GM18526 (cell line): ENCODE measurements around the gene GPHN.

Experiments used
- POLR2A ChIP-seq: IDR thresholded peaks from 3 replicates; pipeline ENCODE4 v1.6.1; 2011; ENCODE audit not compliant: insufficient read length; ENCODE audit errors: extremely low read depth

Gene GPHN

DNA sequence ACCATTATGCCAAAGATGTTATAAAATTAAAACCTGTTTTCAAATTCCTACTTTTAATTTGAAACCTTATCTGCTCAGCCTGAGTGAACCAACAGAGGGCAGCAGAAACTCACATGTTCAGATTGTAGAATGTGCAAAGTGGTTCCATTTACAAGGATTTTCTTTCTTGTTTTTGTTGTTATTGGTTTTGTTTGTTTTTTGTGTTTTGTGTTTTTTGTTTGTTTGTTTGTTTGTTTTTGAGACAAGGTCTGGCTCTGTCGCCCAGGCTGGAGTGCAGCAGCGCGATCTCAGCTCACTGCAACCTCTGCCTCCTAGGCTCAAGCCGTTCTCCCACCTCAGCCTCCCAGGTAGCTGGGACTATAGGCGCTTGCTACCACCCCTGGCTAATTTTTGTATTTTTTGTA lies 658.5 kb downstream of the GPHN start:
- no peak for TF ChIP-seq POLR2A

DNA sequence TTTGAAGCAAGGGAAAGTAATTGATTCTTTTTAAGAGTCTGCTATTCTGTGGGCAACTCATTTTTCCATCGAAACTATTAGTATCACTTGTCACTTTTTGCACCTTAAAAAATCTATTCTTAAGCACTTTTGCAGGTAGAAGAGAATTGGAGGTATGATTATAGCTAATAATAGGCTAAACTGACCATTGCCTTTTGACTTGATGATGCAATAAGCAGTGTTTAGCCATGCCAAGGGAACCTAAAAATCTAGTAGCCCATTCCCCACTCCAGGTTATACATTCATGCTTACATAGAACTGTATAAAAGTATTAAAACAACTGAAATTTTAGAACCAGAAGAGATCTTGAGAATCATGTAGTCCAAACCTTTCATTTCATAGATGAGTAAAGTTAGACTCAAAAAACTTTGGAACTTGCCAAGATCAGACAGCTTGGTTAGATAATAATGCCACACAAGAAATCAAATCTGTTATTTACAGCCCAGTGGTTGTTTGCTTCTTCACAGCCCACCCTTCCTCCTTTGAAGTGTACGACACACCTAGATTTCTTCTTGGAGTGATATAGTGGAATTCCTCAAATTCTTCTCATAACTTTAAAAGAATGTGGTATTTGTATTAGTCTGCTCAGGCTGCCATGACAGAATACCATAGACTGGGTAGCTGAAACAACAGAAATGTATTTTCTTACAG lies 659.6 kb downstream of the GPHN start:
- TF ChIP-seq POLR2A = no peak

DNA sequence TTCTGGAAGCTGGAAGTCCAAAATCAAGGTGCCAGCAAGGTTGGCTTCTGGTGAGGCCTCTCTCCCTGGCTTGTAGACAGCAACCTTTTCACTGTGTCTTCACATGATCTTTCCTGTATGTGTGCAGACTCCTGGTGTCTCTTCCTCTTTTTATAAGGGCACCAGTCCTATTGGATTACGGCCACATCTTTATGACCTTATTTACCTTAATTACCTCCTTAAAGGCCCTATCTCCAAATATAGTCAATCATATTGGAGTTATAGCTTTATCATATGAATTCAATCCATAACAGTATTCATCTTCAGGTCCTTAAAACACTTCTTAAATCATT lies 660.1 kb downstream of the GPHN start:
- no peak for TF ChIP-seq POLR2A

DNA sequence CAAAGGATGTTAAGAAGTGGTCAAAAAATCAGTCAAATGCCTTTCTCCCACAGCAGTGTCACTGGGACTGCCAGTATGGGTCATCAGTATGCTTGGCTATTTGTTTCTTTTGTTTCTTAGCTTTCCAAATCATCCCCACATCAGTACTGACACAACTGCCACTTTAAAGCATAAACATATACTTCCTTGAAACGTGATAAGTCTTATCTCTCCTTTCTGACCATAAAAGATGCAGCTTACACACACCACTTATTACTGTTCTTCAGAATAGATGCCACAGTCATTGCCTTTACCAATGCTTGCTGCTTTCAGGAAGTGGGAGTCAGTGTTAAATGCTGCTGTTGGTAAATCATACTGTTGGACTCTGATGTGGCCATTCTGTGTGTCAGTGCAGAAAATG lies 662.7 kb downstream of the GPHN start:
- TF ChIP-seq POLR2A = no peak

DNA sequence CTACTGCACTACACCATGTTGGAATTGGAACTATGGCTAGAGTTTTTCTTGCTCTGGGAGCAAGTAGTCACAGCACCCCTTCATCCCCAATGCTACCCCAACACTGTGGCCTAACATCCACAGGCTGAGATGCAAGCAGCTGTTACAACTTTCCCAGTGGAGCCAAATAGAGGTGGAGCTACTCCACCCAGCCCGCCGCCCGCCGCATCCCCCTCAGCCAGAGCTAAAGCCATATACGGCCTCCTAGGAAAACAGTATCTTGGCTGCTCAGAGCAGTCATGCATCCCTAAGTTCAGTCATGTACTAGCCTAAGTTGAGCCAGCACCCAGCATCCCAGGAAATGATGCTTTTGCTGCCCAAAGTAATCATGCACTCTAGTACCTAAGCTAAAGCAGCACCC lies 664.1 kb downstream of the GPHN start:
- TF ChIP-seq POLR2A = no peak

DNA sequence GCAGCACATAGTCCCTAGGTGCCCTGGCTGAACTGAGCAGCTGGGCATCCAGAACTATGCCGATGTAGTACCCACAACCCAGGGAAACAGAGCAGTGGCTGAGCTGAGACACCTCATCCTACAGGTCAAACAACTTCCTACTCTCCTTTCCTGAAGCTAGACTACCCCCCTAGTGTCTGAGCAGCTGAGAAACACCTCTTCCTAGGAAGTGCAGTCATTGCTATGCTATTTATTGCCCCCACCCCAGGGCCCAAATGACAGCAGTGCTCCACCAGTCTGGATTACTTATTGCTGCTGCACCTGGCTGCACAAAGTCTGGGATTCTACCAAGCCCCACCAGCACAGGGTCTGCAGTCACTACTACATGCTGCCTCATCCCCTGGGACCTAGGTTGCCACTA lies 664.6 kb downstream of the GPHN start:
- no peak for TF ChIP-seq POLR2A

DNA sequence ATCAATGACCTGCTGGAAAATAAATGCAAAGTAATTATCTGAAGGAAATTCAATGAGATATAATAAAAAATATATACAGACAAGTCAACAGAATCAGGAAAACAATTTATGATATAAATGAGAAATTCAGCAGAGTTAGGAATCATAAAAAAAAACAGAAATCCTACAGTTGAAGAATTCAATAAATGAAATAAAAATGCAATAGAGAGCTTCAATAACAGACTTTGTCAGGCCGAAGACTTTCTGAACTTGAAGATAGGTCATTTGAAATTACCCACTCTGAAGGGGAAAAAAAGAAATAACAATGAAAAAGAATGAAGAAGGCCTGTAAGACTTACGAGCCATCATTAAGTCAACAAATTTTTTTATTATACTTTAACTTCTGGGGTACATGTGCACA lies 665.8 kb downstream of the GPHN start:
- no peak for TF ChIP-seq POLR2A

DNA sequence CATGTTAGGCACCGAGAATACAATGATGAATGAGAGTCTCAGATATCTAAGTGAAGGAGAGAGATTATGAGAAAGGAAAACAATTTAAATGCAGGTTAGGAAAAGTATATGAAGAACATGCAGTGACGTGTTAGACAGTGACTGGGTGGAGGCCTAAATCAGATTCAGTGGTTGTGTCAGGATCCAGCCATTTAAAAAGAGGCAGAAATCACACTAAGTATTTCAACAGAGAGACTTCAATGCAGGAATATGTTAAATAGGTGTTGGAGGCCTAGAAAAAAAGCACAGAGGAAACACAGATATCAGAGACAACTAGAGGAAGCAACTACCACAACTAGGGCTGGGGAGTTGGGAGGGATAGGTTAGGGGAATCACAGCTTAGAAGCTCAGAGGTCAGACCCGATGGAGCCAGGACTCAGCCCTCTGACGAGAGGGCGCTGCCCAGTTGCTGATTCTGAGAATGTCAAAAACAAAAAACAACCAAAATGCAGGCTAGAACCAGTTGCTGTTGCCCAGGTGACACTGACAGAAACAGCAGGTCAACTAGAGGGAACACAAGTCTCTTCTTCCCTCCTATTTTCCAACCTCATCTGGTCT lies 678.3 kb downstream of the GPHN start:
- TF ChIP-seq POLR2A = no peak

DNA sequence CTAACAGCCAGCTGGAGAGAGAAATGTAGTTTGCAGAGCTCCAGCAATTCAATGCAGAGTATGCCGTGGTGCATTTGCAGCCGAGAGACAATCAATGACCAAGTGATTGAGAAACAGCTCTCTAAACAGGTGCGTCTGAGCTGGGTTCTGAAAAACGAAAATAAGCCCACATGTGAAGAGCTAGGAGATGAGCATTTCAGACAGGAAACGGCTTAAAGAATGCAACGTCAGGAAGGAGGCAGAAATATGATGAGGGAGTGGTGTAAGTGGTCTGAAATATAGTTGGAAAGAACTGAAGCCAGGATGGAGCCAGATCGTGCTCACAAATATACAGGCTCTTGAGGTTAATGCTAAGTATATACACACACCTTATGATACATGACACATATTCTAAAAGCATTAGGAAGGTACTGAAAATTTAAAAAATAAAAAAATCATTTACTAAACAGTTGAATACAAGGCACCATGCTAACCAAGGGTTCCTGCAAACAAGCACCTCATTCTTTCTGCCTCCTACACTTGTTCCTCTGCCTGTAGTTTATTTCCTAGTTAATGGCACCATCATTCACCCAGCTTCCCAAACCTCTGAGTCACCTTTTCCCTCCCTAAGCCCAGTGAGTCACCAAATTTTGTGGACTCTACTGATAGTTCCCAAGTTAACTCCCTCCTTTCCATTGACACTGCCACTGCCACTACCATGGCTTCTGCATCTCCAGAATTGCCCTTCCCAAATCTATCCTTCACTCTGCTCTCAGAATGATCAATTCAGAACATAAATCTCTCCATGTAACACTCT lies 679.0 kb downstream of the GPHN start:
- TF ChIP-seq POLR2A = no peak

DNA sequence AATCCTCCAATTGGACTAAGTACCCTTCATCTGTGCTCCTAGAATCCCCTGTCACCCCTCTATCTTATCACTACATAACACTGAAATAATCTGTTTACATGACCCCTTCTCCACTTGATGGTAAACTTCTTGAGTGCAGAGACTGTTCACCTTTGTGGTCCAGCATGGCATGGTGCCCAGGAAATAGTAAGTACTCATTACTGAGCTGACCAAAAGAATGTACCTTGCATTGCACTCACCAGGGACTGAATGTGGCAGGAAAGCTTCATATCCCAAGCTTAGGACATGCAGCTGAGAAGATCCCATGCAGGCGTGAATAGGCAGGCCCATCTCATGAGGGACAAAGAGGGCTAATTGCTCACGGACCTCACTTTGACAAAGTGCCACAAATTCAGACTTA lies 679.9 kb downstream of the GPHN start:
- no peak for TF ChIP-seq POLR2A

DNA sequence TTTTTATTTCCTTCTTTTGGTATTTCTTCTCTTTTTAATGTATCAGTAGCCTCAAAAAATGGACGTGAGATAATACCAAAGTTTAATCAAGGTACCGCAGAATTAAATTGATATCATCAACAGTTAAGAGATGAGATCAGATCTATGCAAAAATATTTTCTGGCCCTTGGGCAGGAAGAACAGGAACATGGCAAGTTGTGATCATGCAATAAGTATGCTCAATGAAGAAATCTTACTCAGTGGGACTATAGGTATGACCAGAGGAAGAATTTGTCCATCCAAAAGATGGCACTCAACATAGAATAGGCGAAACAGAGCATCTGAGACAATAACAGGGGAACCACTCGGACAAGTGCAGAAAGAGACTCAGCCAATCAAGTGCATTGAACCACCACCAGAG lies 680.4 kb downstream of the GPHN start:
- no peak for TF ChIP-seq POLR2A

DNA sequence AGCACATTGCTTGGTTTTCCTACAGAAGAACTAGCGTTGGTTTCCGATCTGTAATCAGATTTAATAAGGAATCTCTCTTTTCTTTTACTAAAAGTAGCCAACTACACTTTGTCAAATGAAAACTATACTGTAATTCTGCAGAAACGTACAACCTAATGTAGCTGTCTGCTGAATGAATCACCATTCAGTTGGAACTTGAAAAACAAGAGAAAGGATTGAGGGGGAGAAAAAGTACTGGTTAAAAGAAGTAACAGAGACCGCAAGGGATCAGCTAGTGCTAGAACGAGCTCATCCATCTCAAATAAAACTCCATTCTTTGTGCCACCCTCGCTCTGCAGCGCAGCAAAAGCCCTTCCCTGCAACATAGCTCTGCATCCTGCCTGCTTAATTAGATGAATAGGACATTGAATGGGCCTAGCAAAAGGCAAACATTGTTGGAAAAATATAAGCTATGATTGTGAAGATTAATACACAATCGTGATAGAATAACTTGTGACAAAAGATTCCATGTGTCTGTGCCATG lies 683.9 kb downstream of the GPHN start:
- no peak for TF ChIP-seq POLR2A

DNA sequence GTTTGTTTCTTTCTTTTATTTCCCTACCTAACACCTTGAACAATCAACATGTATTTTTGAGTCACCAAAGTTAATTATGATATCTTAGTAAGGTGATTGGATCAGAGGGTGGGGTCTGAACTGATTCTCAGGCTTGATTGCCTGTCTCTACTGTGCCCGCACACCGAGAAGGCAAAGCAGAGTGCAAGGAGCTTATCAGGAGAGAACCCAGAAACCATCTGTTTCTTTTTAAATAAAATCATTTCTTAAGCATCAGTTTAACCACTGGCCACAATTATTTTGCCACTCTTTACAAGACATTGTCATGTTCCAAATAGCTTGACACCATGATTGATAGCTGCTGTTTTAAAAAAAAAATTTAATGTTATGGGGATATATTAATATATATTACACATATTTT lies 684.4 kb downstream of the GPHN start:
- no peak for TF ChIP-seq POLR2A

DNA sequence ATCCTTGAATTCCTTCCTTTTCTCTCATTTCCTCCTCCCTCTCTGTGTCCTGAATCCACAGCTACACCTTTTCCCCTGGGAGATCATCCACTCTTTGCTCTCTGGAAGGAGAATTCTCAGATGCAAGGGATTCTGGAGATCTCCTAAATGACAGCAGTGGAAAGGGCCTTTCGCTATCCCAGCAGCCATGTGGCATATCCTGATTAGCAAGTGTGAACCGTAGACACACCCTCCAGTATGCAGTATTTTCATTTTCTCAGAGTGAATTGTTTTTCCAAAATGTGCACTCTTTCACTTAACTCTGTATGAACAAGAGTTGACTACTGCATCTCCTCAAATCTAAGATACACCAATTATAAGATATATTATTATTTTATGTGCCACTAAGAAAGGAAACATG lies 687.3 kb downstream of the GPHN start:
- TF ChIP-seq POLR2A = no peak

DNA sequence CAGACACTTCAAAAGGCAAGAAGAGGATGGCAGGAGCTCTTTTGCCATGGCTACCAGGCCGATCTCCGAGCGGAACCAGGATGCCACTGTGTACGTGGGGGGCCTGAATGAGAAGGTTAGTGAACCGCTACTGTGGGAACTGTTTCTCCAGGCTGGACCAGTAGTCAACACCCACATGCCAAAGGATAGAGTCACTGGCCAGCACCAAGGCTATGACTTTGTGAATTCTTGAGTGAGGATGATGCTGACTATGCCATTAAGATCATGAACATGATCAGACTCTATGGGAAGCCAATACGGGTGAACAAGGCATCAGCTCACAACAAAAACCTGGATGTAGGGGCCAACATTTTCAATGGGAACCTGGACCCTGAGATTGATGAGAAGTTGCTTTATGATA lies 691.1 kb downstream of the GPHN start:
- TF ChIP-seq POLR2A = no peak

DNA sequence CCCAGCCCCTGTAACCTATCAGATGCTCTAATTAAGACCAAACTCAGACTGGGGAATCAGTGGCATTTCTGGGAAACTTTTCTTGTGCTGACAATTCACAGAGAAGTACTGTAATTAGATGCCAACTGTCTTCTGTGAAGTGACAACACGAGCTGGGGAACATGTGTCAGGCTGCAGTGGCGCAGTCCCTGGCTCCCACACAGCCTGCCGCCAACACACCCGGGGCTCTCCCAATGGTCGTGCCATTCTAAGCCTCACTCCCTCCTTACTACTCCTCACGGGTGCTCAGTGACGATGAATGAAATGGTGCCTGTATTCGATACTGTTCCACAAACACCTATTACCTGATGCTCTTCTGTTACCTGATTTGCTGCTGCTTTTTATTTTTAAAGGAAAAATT lies 699.9 kb downstream of the GPHN start:
- no peak for TF ChIP-seq POLR2A
